HFFc6 (cell line): ENCODE measurements around the gene TNS4. TPM values are rescaled to one million over a fixed set of nuclear protein-coding genes. Genes with fewer than 3 reads are reported as not detected.

Source experiments
- DNase-seq: peaks from one replicate; pipeline ENCODE4 v3.0.0-alpha.2; 2018
- H3K27ac Mint-ChIP-seq: 2 replicates; pipeline ENCODE4 v1.8.0; 2020; ENCODE audit warnings: mild to moderate bottlenecking, mixed read lengths
- H3K27me3 Mint-ChIP-seq: 2 replicates; pipeline ENCODE4 v1.8.0; 2021; ENCODE audit warnings: mild to moderate bottlenecking, moderate library complexity, mixed read lengths; ENCODE audit not compliant: insufficient read depth
- H3K36me3 Mint-ChIP-seq: 2 replicates; pipeline ENCODE4 v1.8.0; 2021; ENCODE audit warnings: low read depth, mixed read lengths
- H3K4me1 Mint-ChIP-seq: 2 replicates; pipeline ENCODE4 v1.8.0; 2020; ENCODE audit warnings: low read depth, mixed read lengths
- H3K4me3 Mint-ChIP-seq: 2 replicates; pipeline ENCODE4 v1.8.0; 2020; ENCODE audit warnings: mild to moderate bottlenecking, moderate library complexity, mixed read lengths
- H3K9me3 Mint-ChIP-seq: 2 replicates; pipeline ENCODE4 v1.8.0; 2020; ENCODE audit warnings: mild to moderate bottlenecking, mixed read lengths
- CTCF ChIP-seq: fragments of 200-600 bp; sonication (generic); IDR thresholded peaks from 2 replicates; pipeline ENCODE4 v1.5.0; 2021; ENCODE audit warnings: antibody characterized with exemption, mild to moderate bottlenecking
- total RNA-seq, 6 experiments: library from RNA; stranded (reverse); fragmentation: NEBNext Ultra II Directional; extraction: Animal tissue kit (Norgen Biotek cat#: 25700); gene quantifications; 2 replicates in 1 of 6; 3 replicates in 5 of 6; pipeline ENCODE4 v1.2.3, GENCODE V29; 2021

TNS4 gene
- total RNA-seq, 6 experiments from 2014 or later: 0.17 TPM; not detected in 5

GRCh38 chr17:40477796-40478195 is 23.6 kb downstream of the TNS4 start:
- Mint-ChIP-seq H3K27me3 (peaks cover 2% of the 10 kb centered on the region), H3K9me3 (no peaks in the 10 kb centered on the region), H3K4me3 (no peak overlapping the region), H3K36me3 (no peaks in the 10 kb centered on the region), H3K27ac (no peak overlapping the region), H3K4me1 (peaks cover 37% of the 10 kb centered on the region)
- no peak for DNase-seq
- TF ChIP-seq CTCF: no peak

DNA sequence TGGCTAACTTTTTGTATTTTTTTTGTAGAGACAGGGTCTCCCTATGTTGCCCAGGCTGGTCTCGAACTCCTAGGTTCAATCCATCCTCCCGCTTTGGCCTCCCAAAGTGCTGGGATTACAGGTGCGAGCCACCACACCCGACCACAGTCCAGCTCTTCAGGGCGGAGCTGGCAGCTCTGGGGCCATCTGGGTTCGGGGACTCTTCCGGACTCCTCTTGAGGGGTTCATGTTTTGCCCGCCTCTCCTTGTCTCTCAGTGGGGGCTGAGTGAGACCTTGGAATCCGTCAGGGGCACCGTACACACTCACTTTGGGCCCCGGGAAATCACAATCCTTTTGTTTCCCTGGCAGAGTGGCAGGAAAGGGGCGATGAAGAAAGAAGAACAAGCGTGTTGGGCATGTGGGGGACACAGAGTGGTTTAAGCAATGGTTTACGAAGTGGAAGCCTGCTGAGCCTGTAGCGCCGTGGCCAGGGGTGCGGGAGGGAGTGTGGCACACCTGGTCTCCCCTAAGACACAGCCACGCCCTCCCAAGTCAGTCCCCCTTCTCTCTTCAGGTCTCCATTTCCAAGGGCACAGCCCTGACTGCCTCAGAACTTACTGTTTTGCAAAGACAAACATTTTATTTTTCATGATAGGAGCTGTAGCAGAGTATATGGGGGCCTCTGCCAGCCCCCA is 26.1 kb downstream of the TNS4 start:
- Mint-ChIP-seq H3K9me3 (no peaks in the 10 kb centered on the region), H3K36me3 (no peaks in the 10 kb centered on the region), H3K4me3 (no peak overlapping the region), H3K27me3 (peaks cover 5% of the 10 kb centered on the region), H3K4me1 (peaks cover 36% of the 10 kb centered on the region), H3K27ac (no peak overlapping the region; the same call in 1 of the 2 replicates)
- no peak for DNase-seq
- no peak for TF ChIP-seq CTCF

DNA sequence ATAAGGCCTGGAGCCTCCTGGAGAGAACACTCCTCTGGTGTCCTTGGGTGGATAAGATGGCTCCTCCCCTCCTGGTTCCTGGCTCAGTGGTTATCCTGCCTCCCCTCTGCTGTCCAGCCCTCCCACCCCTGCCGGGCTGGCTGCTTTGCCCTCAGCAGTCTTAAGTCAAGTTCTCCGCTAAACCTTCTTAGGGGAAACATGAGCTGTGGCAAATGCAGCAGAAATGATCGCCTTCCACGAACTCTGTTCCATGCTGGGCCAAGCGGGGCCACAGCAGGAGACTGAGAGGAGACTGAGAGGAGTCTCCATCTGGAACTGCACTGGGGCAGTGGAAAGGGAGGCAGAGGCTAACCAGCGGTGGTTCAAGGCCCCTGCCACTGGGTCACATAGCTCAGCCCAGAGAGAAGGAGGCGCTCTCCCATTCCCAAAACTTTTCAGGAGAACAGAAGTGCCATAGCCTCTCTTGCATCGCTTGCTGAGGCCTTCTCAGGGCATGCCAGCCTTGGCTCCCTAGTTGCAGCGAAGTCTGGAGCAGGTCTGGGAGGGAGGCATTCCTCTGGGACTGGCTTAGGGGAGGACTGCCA is 26.9 kb downstream of the TNS4 start:
- H3K27ac Mint-ChIP-seq: no peak overlapping the region
- DNase-seq: no peak
- H3K27me3 Mint-ChIP-seq: peaks cover 5% of the 10 kb centered on the region
- no peak overlapping the region for H3K4me3 Mint-ChIP-seq
- H3K4me1 Mint-ChIP-seq: peaks cover 31% of the 10 kb centered on the region
- no peaks in the 10 kb centered on the region for H3K36me3 Mint-ChIP-seq
- no peaks in the 10 kb centered on the region for H3K9me3 Mint-ChIP-seq
- no peak for TF ChIP-seq CTCF

DNA sequence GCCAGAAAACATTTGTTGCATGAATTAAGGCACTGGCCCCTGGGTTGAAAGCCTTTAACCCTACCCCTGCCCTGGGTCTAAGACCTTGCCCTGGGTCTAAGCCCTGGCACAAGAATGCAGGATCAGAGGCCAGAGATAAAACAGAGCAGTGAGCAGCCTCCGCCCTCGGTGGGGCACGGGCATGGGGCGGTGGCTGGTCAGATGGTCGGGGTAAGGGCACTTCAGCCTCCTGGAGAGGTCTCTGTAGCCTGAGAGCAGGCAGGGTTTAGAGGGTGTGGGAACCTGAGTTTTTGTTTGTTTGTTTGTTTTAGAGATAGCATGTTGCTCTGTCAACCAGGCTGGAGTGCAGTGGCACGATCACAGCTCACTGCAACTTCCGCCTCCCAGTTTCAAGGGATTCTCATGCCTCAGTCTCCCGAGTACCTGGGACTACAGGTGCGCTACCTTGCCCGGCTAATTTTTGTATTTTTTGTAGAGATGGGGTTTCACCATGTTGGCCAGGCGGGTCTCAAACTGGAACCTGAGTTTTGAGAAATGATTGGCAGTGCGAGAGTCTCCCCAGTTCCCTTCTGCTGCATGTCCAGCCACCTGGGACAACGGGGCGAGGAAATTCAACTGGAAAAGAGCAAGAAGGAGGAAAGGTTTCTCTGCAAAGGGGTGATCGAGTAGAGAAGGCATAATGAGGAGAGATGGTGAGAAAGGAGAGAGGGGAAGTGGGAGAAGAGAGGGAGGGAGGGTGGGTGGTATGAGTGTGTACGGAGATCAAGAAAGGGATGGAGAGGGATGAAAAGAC is 27.7 kb downstream of the TNS4 start:
- DNase-seq: no peak
- Mint-ChIP-seq H3K4me3 (no peak overlapping the region), H3K36me3 (no peaks in the 10 kb centered on the region), H3K27me3 (peaks cover 11% of the 10 kb centered on the region), H3K4me1 (peaks cover 31% of the 10 kb centered on the region), H3K9me3 (no peaks in the 10 kb centered on the region), H3K27ac (no peak overlapping the region)
- no peak for TF ChIP-seq CTCF

DNA sequence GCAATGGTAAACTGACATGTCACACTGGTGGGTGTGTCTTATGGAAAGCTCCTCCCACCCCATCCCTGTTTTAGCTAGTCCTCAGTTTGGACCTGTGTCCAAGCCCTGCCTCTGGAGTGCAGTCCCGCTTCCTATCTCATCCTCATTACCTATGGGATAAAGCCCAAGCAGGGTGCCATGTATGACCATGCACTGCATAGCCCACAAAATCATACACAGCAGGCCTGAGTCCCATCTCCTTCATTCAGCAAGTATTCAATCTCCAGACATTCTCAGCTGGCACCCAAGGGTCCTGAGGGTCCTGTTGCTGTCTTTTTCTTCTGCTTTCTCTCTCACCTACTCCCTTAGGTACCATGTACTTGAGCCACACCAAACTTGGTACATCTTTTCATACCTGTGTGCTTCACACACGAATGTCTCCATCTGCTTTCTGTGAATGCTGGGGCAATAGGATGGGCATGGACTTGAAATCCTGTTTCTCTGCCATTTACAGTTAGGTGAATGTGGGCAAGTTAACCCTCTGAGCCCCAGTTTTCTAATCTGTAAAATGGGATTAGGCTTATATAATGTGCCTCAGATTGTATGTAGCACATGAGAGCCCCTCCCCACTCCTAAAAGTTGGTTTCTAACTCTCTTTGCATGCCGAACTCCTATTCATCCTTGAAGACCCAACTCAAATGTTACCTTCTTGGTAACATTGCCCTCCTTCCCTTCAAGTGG is 28.5 kb downstream of the TNS4 start:
- H3K36me3 Mint-ChIP-seq: no peaks in the 10 kb centered on the region
- TF ChIP-seq CTCF: no peak
- no peaks in the 10 kb centered on the region for H3K9me3 Mint-ChIP-seq
- peaks cover 14% of the 10 kb centered on the region for H3K27me3 Mint-ChIP-seq
- no peak overlapping the region for H3K4me3 Mint-ChIP-seq
- peak overlapping the region; percentile 61; the same call in 1 of the 2 replicates for H3K27ac Mint-ChIP-seq
- H3K4me1 Mint-ChIP-seq: peaks cover 31% of the 10 kb centered on the region
- DNase-seq: no peak
